GM23248 (cell line): Measurements from ENCODE around the gene CADPS. TPM values are rescaled to one million over a fixed set of nuclear protein-coding genes. Genes with fewer than 3 reads are reported as not detected.

ENCODE experiments used
- DNase-seq: peaks from one replicate; pipeline ENCODE4 v3.0.0-alpha.2; 2015
- H2AFZ ChIP-seq: fragments of 200-600 bp; sonication (generic); 2 replicates; pipeline ENCODE4 v1.6.1; 2016; ENCODE audit warnings: antibody characterized with exemption
- H3F3A ChIP-seq: fragments of 200-600 bp; sonication (generic); 2 replicates; pipeline ENCODE4 v1.6.1; 2016; ENCODE audit warnings: mild to moderate bottlenecking, antibody characterized with exemption, mixed run types; ENCODE audit not compliant: insufficient read depth
- H3K27ac ChIP-seq: fragments of 200-600 bp; sonication (generic); 2 replicates; pipeline ENCODE4 v1.5.1; 2016; ENCODE audit warnings: mild to moderate bottlenecking
- H3K27me3 ChIP-seq: fragments of 200-600 bp; sonication (generic); replicated peaks from 2 replicates; pipeline ENCODE4 v1.6.1; 2016; ENCODE audit warnings: mild to moderate bottlenecking; ENCODE audit not compliant: insufficient read depth
- H3K36me3 ChIP-seq: fragments of 200-600 bp; sonication (generic); 2 replicates; pipeline ENCODE4 v1.6.1; 2016; ENCODE audit warnings: low read depth, mild to moderate bottlenecking
- H3K4me1 ChIP-seq: fragments of 200-600 bp; sonication (generic); 2 replicates; pipeline ENCODE4 v1.6.1; 2016; ENCODE audit warnings: mild to moderate bottlenecking; ENCODE audit not compliant: insufficient read depth
- H3K4me2 ChIP-seq: fragments of 200-600 bp; sonication (generic); one replicate; pipeline ENCODE4 v1.6.1; 2016; ENCODE audit warnings: mild to moderate bottlenecking; ENCODE audit not compliant: unreplicated experiment
- H3K4me3 ChIP-seq: fragments of 200-600 bp; sonication (generic); 2 replicates; pipeline ENCODE4 v1.5.1; 2016; ENCODE audit warnings: mild to moderate bottlenecking
- H3K79me2 ChIP-seq: fragments of 200-600 bp; sonication (generic); 2 replicates; pipeline ENCODE4 v1.6.1; 2016; ENCODE audit warnings: mild to moderate bottlenecking; ENCODE audit not compliant: insufficient read depth
- H3K9ac ChIP-seq: fragments of 200-600 bp; sonication (generic); 2 replicates; pipeline ENCODE4 v1.6.1; 2016; ENCODE audit warnings: mild to moderate bottlenecking
- H3K9me2 ChIP-seq: fragments of 200-600 bp; sonication (generic); 2 replicates; pipeline ENCODE4 v1.6.1; 2016; ENCODE audit warnings: mixed run types, mild to moderate bottlenecking, moderate library complexity; ENCODE audit not compliant: insufficient read depth
- H3K9me3 ChIP-seq: fragments of 200-600 bp; sonication (generic); one replicate; pipeline ENCODE4 v1.6.1; 2017; ENCODE audit warnings: low read depth
- H4K20me1 ChIP-seq: fragments of 200-600 bp; sonication (generic); 2 replicates; pipeline ENCODE4 v1.6.0; 2016; ENCODE audit not compliant: insufficient read depth
- EZH2 ChIP-seq: fragments of 200-600 bp; sonication (generic); IDR thresholded peaks from 2 replicates; pipeline ENCODE4 v1.6.1; 2018; ENCODE audit warnings: antibody characterized with exemption, mild to moderate bottlenecking; ENCODE audit not compliant: insufficient read depth, poor library complexity, severe bottlenecking
- EZH2phosphoT487 ChIP-seq: fragments of 200-600 bp; sonication (generic); IDR thresholded peaks from 2 replicates; pipeline ENCODE4 v1.6.1; 2018; ENCODE audit warnings: antibody characterized with exemption, moderate library complexity, mild to moderate bottlenecking, low read depth; ENCODE audit not compliant: insufficient read depth
- WGBS, 2 experiments: methylation state at CpG; one replicate each; pipeline ENCODE4 v1.1.6; 2015 to 2017; ENCODE audit warnings: low lambda C conversion rate in 2 of 2, low coverage in 1 of 2; ENCODE audit errors: missing lambda C conversion rate in 2 of 2; 5-methylcytosine and 5-hydroxymethylcytosine counted together
- in situ Hi-C: fragments of 300-500 bp; cut with MboI; formaldehyde crosslinking; loops from 2 replicates; pipeline ENCODE4 v1.15.0; 2020
- polyA plus RNA-seq: library from polyadenylated mRNA; unstranded; fragments of >200 nt; fragmentation: Nextera tagmentation; extraction: Ambion mirVana; gene quantifications from 2 replicates; pipeline ENCODE4 v1.2.1, GENCODE V29; 2016
- total RNA-seq: library from RNA; depleted of rRNA; stranded (reverse); fragments of >200 nt; shearing (Covaris generic); gene quantifications from 2 replicates; pipeline ENCODE4 v1.2.3, GENCODE V29; 2014

The CADPS gene
- total and polyA plus RNA-seq, 2 experiments from 2014 or later: 3.0 to 4.1 TPM

- in situ Hi-C loops: loop anchor here (25.0 kb wide), 1 partner anchor 1205 kb away; the partner anchor contains the start of gene C3orf49
- Histone ChIP-seq H4K20me1 (no peaks in the 10 kb centered on the region), H2AFZ (no peak overlapping the region), H3K4me1 (peaks cover 64% of the 10 kb centered on the region), H3K9me3 (no peaks in the 10 kb centered on the region), H3K27me3 (no peaks in the 10 kb centered on the region), H3F3A (peaks cover 58% of the 10 kb centered on the region), H3K9ac (no peak overlapping the region), H3K27ac (peak overlapping the region; percentile 32), H3K4me3 (no peak overlapping the region), H3K9me2 (no peaks in the 10 kb centered on the region), H3K4me2 (peak overlapping the region; percentile 39), H3K79me2 (no peaks in the 10 kb centered on the region), H3K36me3 (no peaks in the 10 kb centered on the region)
- WGBS, 2 experiments: 39 to 47% methylated on average over 10 of the region's 10 CpGs
- TF ChIP-seq EZH2phosphoT487 (0 out of 2 replicates have a peak, but pooled peaks have one; percentile 27), EZH2 (no peak)
- DNase-seq: peak; percentile 81
Observed at GRCh38 chr3:62607287-62608029, 267.8 kb downstream of the CADPS start.

GRCh38 chr3:62605413-62606068, 269.7 kb downstream of the CADPS start:
- Histone ChIP-seq H3K4me1 (peaks cover 67% of the 10 kb centered on the region), H3F3A (peaks cover 56% of the 10 kb centered on the region), H3K9me3 (no peaks in the 10 kb centered on the region), H3K9ac (no peak overlapping the region), H3K27ac (no peak overlapping the region), H4K20me1 (no peaks in the 10 kb centered on the region), H3K9me2 (no peaks in the 10 kb centered on the region), H3K79me2 (no peaks in the 10 kb centered on the region), H3K36me3 (no peaks in the 10 kb centered on the region), H3K4me2 (peak overlapping the region; percentile 93), H2AFZ (no peak overlapping the region), H3K4me3 (no peak overlapping the region), H3K27me3 (no peaks in the 10 kb centered on the region)
- in situ Hi-C loops: loop anchor here (25.0 kb wide), 1 partner anchor 1207 kb away; the partner anchor contains the start of gene C3orf49
- TF ChIP-seq EZH2phosphoT487: no peak
- no peak for TF ChIP-seq EZH2
- no peak for DNase-seq
- WGBS, 2 experiments: 45 to 65% methylated on average over 3 of the region's 3 CpGs

- in situ Hi-C loops: loop anchor here (25.0 kb wide), 1 partner anchor 1207 kb away; the partner anchor contains the start of gene C3orf49
- Histone ChIP-seq H3K9me2 (no peaks in the 10 kb centered on the region), H3K79me2 (no peaks in the 10 kb centered on the region), H3K4me2 (peak overlapping the region; percentile 93), H3K4me3 (no peak overlapping the region), H3K9me3 (no peaks in the 10 kb centered on the region), H4K20me1 (no peaks in the 10 kb centered on the region), H3K27ac (peak overlapping the region; percentile 99), H3K36me3 (no peaks in the 10 kb centered on the region), H3K4me1 (peaks cover 67% of the 10 kb centered on the region), H3K9ac (0 out of 2 replicates have a peak overlapping the region, but pooled peaks have one; percentile 0), H3F3A (peaks cover 56% of the 10 kb centered on the region), H3K27me3 (no peaks in the 10 kb centered on the region), H2AFZ (no peak overlapping the region)
- DNase-seq: peak; percentile 11
- WGBS, 2 experiments: 41 to 58% methylated on average over 1 of the region's 1 CpG
- TF ChIP-seq EZH2phosphoT487 (no peak), EZH2 (no peak)
Observed at GRCh38 chr3:62604751-62605351, 270.4 kb downstream of the CADPS start.

- H3F3A ChIP-seq: peaks cover 56% of the 10 kb centered on the region
- H3K9ac ChIP-seq: peak overlapping the region; percentile 90
- peak; percentile 93 for DNase-seq
- H3K27ac ChIP-seq: peak overlapping the region; percentile 99
- no peaks in the 10 kb centered on the region for H3K27me3 ChIP-seq
- H4K20me1 ChIP-seq: no peaks in the 10 kb centered on the region
- peaks cover 67% of the 10 kb centered on the region for H3K4me1 ChIP-seq
- H3K79me2 ChIP-seq: no peaks in the 10 kb centered on the region
- no peaks in the 10 kb centered on the region for H3K36me3 ChIP-seq
- in situ Hi-C loops: loop anchor here (25.0 kb wide), 1 partner anchor 1208 kb away; the partner anchor contains the start of gene C3orf49
- peak overlapping the region; percentile 58 for H2AFZ ChIP-seq
- H3K9me2 ChIP-seq: no peaks in the 10 kb centered on the region
- no peak for TF ChIP-seq EZH2phosphoT487
- TF ChIP-seq EZH2: no peak
- 0% methylated on average over 2 of the region's 2 CpGs for WGBS, 2 experiments
- peak overlapping the region; percentile 93 for H3K4me2 ChIP-seq
- H3K9me3 ChIP-seq: no peaks in the 10 kb centered on the region
- peak overlapping the region; percentile 69 for H3K4me3 ChIP-seq
Observed at GRCh38 chr3:62604298-62604697, 270.9 kb downstream of the CADPS start.
